HG03045 (cell line): ENCODE results near the gene NXF3.
"Not testable (repeated sequence)": the region's sequence is repeated elsewhere in the genome, so short reads cannot be mapped to it uniquely, and the experiment has no call there.

ENCODE experiments used
- ATAC-seq: cut with Tn5 transposase; IDR thresholded peaks from one replicate; pipeline ENCODE4 v1.9.1; 2021; ENCODE audit warnings: mild to moderate bottlenecking, moderate library complexity; ENCODE audit not compliant: unreplicated experiment

NXF3 gene

GRCh38 chrX:103092942-103093341 lies at the start of gene NXF3:
Gene NXF3, minus strand, starts transcription at chrX:103093143. Its CDS starts 120 bp downstream, at chrX:103093023.
- no peak for ATAC-seq

GRCh38 chrX:103136528-103136927 lies 43.6 kb upstream of the NXF3 start:
- not testable (repeated sequence) for ATAC-seq

- no peak for ATAC-seq
Measured at GRCh38 chrX:103124284-103124683, 31.3 kb upstream of the NXF3 start.

GRCh38 chrX:103120748-103121147 lies 27.8 kb upstream of the NXF3 start:
- ATAC-seq: no peak

GRCh38 chrX:103116970-103117369 lies 24.0 kb upstream of the NXF3 start:
- not testable (repeated sequence) for ATAC-seq

GRCh38 chrX:103109497-103109896 lies 16.6 kb upstream of the NXF3 start:
- not testable (repeated sequence) for ATAC-seq

GRCh38 chrX:103107836-103108235 lies 14.9 kb upstream of the NXF3 start:
- no peak for ATAC-seq

- not testable (repeated sequence) for ATAC-seq
Measured at GRCh38 chrX:103107227-103107737, 14.3 kb upstream of the NXF3 start.

GRCh38 chrX:103104370-103104769 lies 11.4 kb upstream of the NXF3 start:
- not testable (repeated sequence) for ATAC-seq

GRCh38 chrX:103103866-103104265 lies 10.9 kb upstream of the NXF3 start:
- ATAC-seq: not testable (repeated sequence)

- no peak for ATAC-seq
Measured at GRCh38 chrX:103101299-103102042, 8.5 kb upstream of the NXF3 start.

GRCh38 chrX:103100484-103100883 lies 7.5 kb upstream of the NXF3 start:
- ATAC-seq: no peak

- no peak for ATAC-seq
Measured at GRCh38 chrX:103099691-103100090, 6.7 kb upstream of the NXF3 start.

GRCh38 chrX:103098488-103098887 lies 5.5 kb upstream of the NXF3 start:
- ATAC-seq: no peak

GRCh38 chrX:103081051-103081450 lies 11.9 kb downstream of the NXF3 start:
- no peak for ATAC-seq

GRCh38 chrX:103073467-103073866 lies 19.5 kb downstream of the NXF3 start:
- ATAC-seq: no peak

GRCh38 chrX:103066606-103067005 lies 26.3 kb downstream of the NXF3 start:
- ATAC-seq: no peak

GRCh38 chrX:103063918-103064434 lies 29.0 kb downstream of the NXF3 start, which contains the start of gene BEX1:
Gene BEX1, minus strand, starts transcription at chrX:103064171. Its CDS starts 897 bp downstream, at chrX:103063274.
- ATAC-seq: no peak

- no peak for ATAC-seq
Measured at GRCh38 chrX:103063191-103063845, 29.6 kb downstream of the NXF3 start.

- ATAC-seq: no peak
Measured at GRCh38 chrX:103061486-103061885, 31.5 kb downstream of the NXF3 start.

GRCh38 chrX:103056902-103057301 lies 36.0 kb downstream of the NXF3 start:
- no peak for ATAC-seq

GRCh38 chrX:103052625-103053024 lies 40.3 kb downstream of the NXF3 start:
- no peak for ATAC-seq
